Measurements from ENCODE around the gene CD74.

Gene CD74

GRCh38 chr5:150448952-150449516 is 36.3 kb upstream of the CD74 start:
- TF ChIP-seq CTCF (IDR thresholded peaks at IDR 0.05; ENCODE audit: unreplicated experiment in 3 of 3), result no peak
- Mint-ChIP-seq H3K27ac (peak overlapping the region; percentile 99), H3K27me3 (ENCODE audit: low read depth) (no peaks in the 10 kb centered on the region), H3K36me3 (ENCODE audit: low read depth) (peaks cover 42% of the 10 kb centered on the region), H3K9me3 (no peaks in the 10 kb centered on the region), H3K4me3 (peak overlapping the region; percentile 91 to 98 (median 93)), H3K4me1 (peaks cover 26% of the 10 kb centered on the region)

GRCh38 chr5:150448334-150448733 is 35.6 kb upstream of the CD74 start:
- H3K4me1 Mint-ChIP-seq, result peaks cover 26% of the 10 kb centered on the region
- H3K36me3 Mint-ChIP-seq (ENCODE audit: low read depth), result peaks cover 49% of the 10 kb centered on the region

GRCh38 chr5:150447188-150447587 is 34.5 kb upstream of the CD74 start:
- Mint-ChIP-seq H3K36me3 (ENCODE audit: low read depth) (peaks cover 54% of the 10 kb centered on the region), H3K9me3 (no peaks in the 10 kb centered on the region), H3K4me1 (peaks cover 26% of the 10 kb centered on the region), H3K4me3 (peak overlapping the region; percentile 91 to 98 (median 93)), H3K27me3 (ENCODE audit: low read depth) (no peaks in the 10 kb centered on the region), H3K27ac (peak overlapping the region in 2 of 3 experiments; percentile 99)
- no peak for TF ChIP-seq CTCF (IDR thresholded peaks at IDR 0.05; ENCODE audit: unreplicated experiment in 3 of 3)

More at GRCh38 chr5:150448334-150448733, 35.6 kb upstream of the CD74 start:
- peak overlapping the region; percentile 99 for H3K27ac Mint-ChIP-seq
- H3K9me3 Mint-ChIP-seq, result no peaks in the 10 kb centered on the region
- H3K4me3 Mint-ChIP-seq, result peak overlapping the region; percentile 91 to 98 (median 93)
- TF ChIP-seq CTCF (IDR thresholded peaks at IDR 0.05; ENCODE audit: unreplicated experiment in 3 of 3), result no peak
- no peaks in the 10 kb centered on the region for H3K27me3 Mint-ChIP-seq (ENCODE audit: low read depth)

- Mint-ChIP-seq H3K27ac (peak overlapping the region in 1 of 3 experiments; percentile 27), H3K9me3 (no peaks in the 10 kb centered on the region), H3K4me3 (peak overlapping the region in 2 of 3 experiments; percentile 67 to 93), H3K4me1 (peaks cover 26% of the 10 kb centered on the region), H3K27me3 (ENCODE audit: low read depth) (no peaks in the 10 kb centered on the region), H3K36me3 (ENCODE audit: low read depth) (peaks cover 54% of the 10 kb centered on the region)
- TF ChIP-seq CTCF (IDR thresholded peaks at IDR 0.05; ENCODE audit: unreplicated experiment in 3 of 3), result no peak
These were observed 33.9 kb upstream of the CD74 start for GRCh38 chr5:150446583-150446982.

- no peaks in the 10 kb centered on the region for H3K27me3 Mint-ChIP-seq (ENCODE audit: low read depth)
- H3K27ac Mint-ChIP-seq, result peak overlapping the region in 1 of 3 experiments; percentile 27
- TF ChIP-seq CTCF (IDR thresholded peaks at IDR 0.05; ENCODE audit: unreplicated experiment in 3 of 3), result no peak
- H3K4me3 Mint-ChIP-seq, result peak overlapping the region in 2 of 3 experiments; percentile 40 to 60
- no peaks in the 10 kb centered on the region for H3K9me3 Mint-ChIP-seq
- H3K36me3 Mint-ChIP-seq (ENCODE audit: low read depth), result peaks cover 55% of the 10 kb centered on the region
- peaks cover 26% of the 10 kb centered on the region for H3K4me1 Mint-ChIP-seq
These were observed 33.4 kb upstream of the CD74 start for GRCh38 chr5:150446088-150446487.

- H3K27me3 Mint-ChIP-seq (ENCODE audit: low read depth), result no peaks in the 10 kb centered on the region
- peak overlapping the region in 2 of 3 experiments; percentile 9 to 62 for H3K27ac Mint-ChIP-seq
- peaks cover 58% of the 10 kb centered on the region for H3K36me3 Mint-ChIP-seq (ENCODE audit: low read depth)
- no peaks in the 10 kb centered on the region for H3K9me3 Mint-ChIP-seq
- no peak for TF ChIP-seq CTCF (IDR thresholded peaks at IDR 0.05; ENCODE audit: unreplicated experiment in 3 of 3)
- H3K4me3 Mint-ChIP-seq, result peak overlapping the region; percentile 47 to 64 (median 63)
- H3K4me1 Mint-ChIP-seq, result peaks cover 26% of the 10 kb centered on the region
These were observed 32.1 kb upstream of the CD74 start for GRCh38 chr5:150444770-150445169.
